H1 (cell line): Measurements from ENCODE around the gene CACNA1A. TPM values are rescaled to one million over a fixed set of nuclear protein-coding genes. Genes with fewer than 3 reads are reported as not detected.

Experiments
- CTCF ChIA-PET: fragments of 300-600 bp; sonication (Branson Sonifier 250); formaldehyde crosslinking; loops from one replicate; lab custom pipeline; 2021; ENCODE audit not compliant: partially characterized antibody; lab: Charles Lee
- POLR2A ChIA-PET: fragments of 300-600 bp; sonication (Branson Sonifier 250); formaldehyde crosslinking; loops from one replicate; lab custom pipeline; 2021; ENCODE audit warnings: inconsistent platforms; ENCODE audit not compliant: partially characterized antibody; lab: Charles Lee
- DNase-seq, 2 experiments: peaks; one replicate each; pipeline versions ENCODE4 v3.0.0 to v3.0.0-alpha.2; 2010 to 2022; ENCODE audit warnings: low spot score in 2 of 2, low read depth in 1 of 2, mixed read lengths in 1 of 2
- FAIRE-seq: peaks from 2 replicates; lab custom pipeline; 2011; peaks lifted over from hg19 to GRCh38; lab: Jason Lieb, UNC
- H2AFZ ChIP-seq: 2 replicates; pipeline ENCODE4 v1.8.1; 2012; ENCODE audit warnings: low read length, inconsistent platforms
- H2AK5ac ChIP-seq: 2 replicates; pipeline ENCODE4 v1.6.1; 2013; ENCODE audit warnings: low read depth, low read length
- H2BK120ac ChIP-seq: replicated peaks from 2 replicates; pipeline ENCODE3; 2013; ENCODE audit warnings: low read depth, low read length, inconsistent platforms
- H2BK12ac ChIP-seq: 2 replicates; pipeline ENCODE4 v1.6.1; 2013; ENCODE audit warnings: low read depth, low read length
- H2BK15ac ChIP-seq: 2 replicates; pipeline ENCODE4 v1.6.1; 2013; ENCODE audit warnings: low read length
- H2BK20ac ChIP-seq: 2 replicates; pipeline ENCODE4 v1.6.1; 2013; ENCODE audit warnings: low read length
- H2BK5ac ChIP-seq: 2 replicates; pipeline ENCODE4 v1.6.1; 2013; ENCODE audit warnings: low read depth, low read length
- H3K14ac ChIP-seq: 2 replicates; pipeline ENCODE4 v1.6.1; 2013; ENCODE audit warnings: inconsistent platforms; ENCODE audit not compliant: insufficient read length
- H3K18ac ChIP-seq: 2 replicates; pipeline ENCODE4 v1.6.1; 2013; ENCODE audit warnings: low read length; ENCODE audit errors: extremely low read depth
- H3K23ac ChIP-seq: 2 replicates; pipeline ENCODE4 v1.6.1; 2013; ENCODE audit warnings: inconsistent platforms; ENCODE audit not compliant: insufficient read length
- H3K23me2 ChIP-seq: 2 replicates; pipeline ENCODE4 v1.6.1; 2013; ENCODE audit warnings: low read depth, low read length
- H3K27ac ChIP-seq: 2 replicates; pipeline ENCODE4 v1.6.1; 2011; ENCODE audit warnings: low read depth, low read length, inconsistent platforms
- H3K27me3 ChIP-seq, 4 experiments: replicated peaks in 1 of 4; 1 replicate in 1 of 4; 2 replicates in 3 of 4; pipeline versions ENCODE4 v1.6.1 to v1.8.1; 2011 to 2013; ENCODE audit warnings: low read length in 3 of 4, mild to moderate bottlenecking in 3 of 4, inconsistent platforms in 2 of 4, mixed read lengths in 2 of 4, moderate library complexity in 1 of 4; ENCODE audit not compliant: control insufficient read depth in 3 of 4, insufficient read depth in 3 of 4; ENCODE audit errors: extremely low read depth in 1 of 4
- H3K36me3 ChIP-seq, 4 experiments: 2 replicates each; pipeline versions ENCODE4 v1.6.1 to v1.8.1; 2011 to 2013; ENCODE audit warnings: mild to moderate bottlenecking in 4 of 4, low read length in 3 of 4, moderate library complexity in 2 of 4, control low read depth in 1 of 4, inconsistent platforms in 1 of 4; ENCODE audit not compliant: insufficient read depth in 4 of 4, control insufficient read depth in 2 of 4
- H3K4ac ChIP-seq: replicated peaks from 2 replicates; pipeline ENCODE3; 2013; ENCODE audit warnings: low read length, low read depth, mixed read lengths, inconsistent platforms; ENCODE audit not compliant: insufficient read length
- H3K4me1 ChIP-seq, 4 experiments: replicated peaks in 1 of 4; 1 replicate in 1 of 4; 2 replicates in 3 of 4; pipeline versions ENCODE4 v1.6.1 to v1.8.1; 2011 to 2013; ENCODE audit warnings: low read length in 3 of 4, inconsistent platforms in 2 of 4, mixed read lengths in 1 of 4; ENCODE audit not compliant: insufficient read depth in 4 of 4, control insufficient read depth in 3 of 4
- H3K4me2 ChIP-seq, 2 experiments: 2 replicates each; pipeline versions ENCODE4 v1.6.1 to v1.8.1; 2011 to 2013; ENCODE audit warnings: low read depth in 2 of 2, low read length in 2 of 2, control low read depth in 1 of 2, inconsistent platforms in 1 of 2, mild to moderate bottlenecking in 1 of 2; ENCODE audit not compliant: insufficient read depth in 1 of 2
- H3K4me3 ChIP-seq, 4 experiments: fragments of 200-600, 300-600 bp in 1 of 4; sonication (generic), shearing (Covaris generic), sonication (Bioruptor Twin) in 1 of 4; 2 replicates each; pipeline versions ENCODE4 v1.5.1 to v1.8.1; 2011 to 2016; ENCODE audit warnings: low read length in 4 of 4, low read depth in 3 of 4, control low read depth in 2 of 4, inconsistent platforms in 2 of 4, mild to moderate bottlenecking in 2 of 4, mixed read lengths in 1 of 4, moderate library complexity in 1 of 4; ENCODE audit not compliant: insufficient read depth in 2 of 4; ENCODE audit errors: extremely low read depth in 1 of 4
- H3K56ac ChIP-seq: replicated peaks from 2 replicates; pipeline ENCODE3; 2013; ENCODE audit warnings: low read depth, mild to moderate bottlenecking, mixed read lengths, low read length, inconsistent platforms; ENCODE audit not compliant: insufficient read length
- H3K79me1 ChIP-seq: 2 replicates; pipeline ENCODE4 v1.6.1; 2013; ENCODE audit warnings: low read depth, low read length, control low read depth
- H3K79me2 ChIP-seq, 2 experiments: 2 replicates each; pipeline versions ENCODE4 v1.6.1 to v1.8.1; 2012 to 2013; ENCODE audit warnings: low read length in 2 of 2, mild to moderate bottlenecking in 2 of 2, inconsistent platforms in 1 of 2; ENCODE audit not compliant: insufficient read depth in 2 of 2, control insufficient read depth in 1 of 2
- H3K9ac ChIP-seq, 4 experiments: replicated peaks in 1 of 4; 1 replicate in 1 of 4; 2 replicates in 3 of 4; pipeline versions ENCODE4 v1.6.1 to v1.8.1; 2011 to 2013; ENCODE audit warnings: low read depth in 3 of 4, low read length in 3 of 4, control low read depth in 2 of 4, mild to moderate bottlenecking in 2 of 4, moderate library complexity in 2 of 4, inconsistent platforms in 1 of 4; ENCODE audit errors: extremely low read depth in 1 of 4
- H3K9me3 ChIP-seq, 2 experiments: 2 replicates each; pipeline versions ENCODE4 v1.6.1 to v1.8.1; 2012 to 2013; ENCODE audit warnings: mild to moderate bottlenecking in 2 of 2, moderate library complexity in 2 of 2, control low read depth in 1 of 2, inconsistent platforms in 1 of 2, low read depth in 1 of 2, low read length in 1 of 2, mixed read lengths in 1 of 2; ENCODE audit not compliant: insufficient read depth in 2 of 2
- H4K20me1 ChIP-seq, 2 experiments: replicated peaks in 1 of 2; 2 replicates each; pipeline versions ENCODE3 to v1.8.1; 2011 to 2013; ENCODE audit warnings: inconsistent platforms in 2 of 2, low read length in 2 of 2, mild to moderate bottlenecking in 1 of 2; ENCODE audit not compliant: insufficient read depth in 2 of 2, control insufficient read depth in 1 of 2
- H4K5ac ChIP-seq: 2 replicates; pipeline ENCODE4 v1.6.1; 2013; ENCODE audit warnings: low read length, low read depth, mixed read lengths, inconsistent platforms; ENCODE audit not compliant: insufficient read length
- H4K8ac ChIP-seq: 2 replicates; pipeline ENCODE4 v1.8.0; 2013; ENCODE audit warnings: mild to moderate bottlenecking, moderate library complexity, low read length, inconsistent platforms; ENCODE audit not compliant: insufficient read depth; ENCODE audit errors: extremely low read depth
- H4K91ac ChIP-seq: replicated peaks from 2 replicates; pipeline ENCODE3; 2013; ENCODE audit warnings: low read length, mixed read lengths, inconsistent platforms; ENCODE audit not compliant: insufficient read length
- BRCA1 ChIP-seq: IDR thresholded peaks from 2 replicates; pipeline ENCODE4 v1.6.1; 2012; ENCODE audit warnings: low read depth, low read length, improper control_type of control experiment
- CHD1 ChIP-seq: IDR thresholded peaks from 2 replicates; pipeline ENCODE4 v1.6.1; 2012; ENCODE audit warnings: low read depth, low read length, improper control_type of control experiment
- EGR1 ChIP-seq: IDR thresholded peaks from 2 replicates; pipeline ENCODE4 v1.6.1; 2011; ENCODE audit warnings: low read depth, low read length, borderline replicate concordance
- NANOG ChIP-seq: IDR thresholded peaks from 2 replicates; pipeline ENCODE4 v1.6.1; 2011; ENCODE audit warnings: low read length, low read depth, mild to moderate bottlenecking, inconsistent platforms; ENCODE audit not compliant: insufficient read depth, poor library complexity, severe bottlenecking
- POLR2AphosphoS5 ChIP-seq: IDR thresholded peaks from 2 replicates; pipeline ENCODE4 v1.6.1; 2011; ENCODE audit warnings: low read depth, low read length
- RBBP5 ChIP-seq: IDR thresholded peaks from 2 replicates; pipeline ENCODE4 v1.7.1; 2012; ENCODE audit warnings: low read depth, mild to moderate bottlenecking, inconsistent platforms, low read length, moderate library complexity, borderline replicate concordance
- RFX5 ChIP-seq: IDR thresholded peaks from 2 replicates; pipeline ENCODE4 v1.6.1; 2011; ENCODE audit warnings: low read depth, low read length, improper control_type of control experiment, borderline replicate concordance
- RNF2 ChIP-seq: fragments of 200-900, 300-1000 bp; sonication (generic); IDR thresholded peaks from 2 replicates; pipeline ENCODE4 v1.7.1; 2016; ENCODE audit warnings: borderline replicate concordance, low read depth, mild to moderate bottlenecking, antibody characterized with exemption, low read length; ENCODE audit not compliant: poor library complexity, severe bottlenecking; ENCODE audit errors: missing control alignments
- SP4 ChIP-seq: IDR thresholded peaks from 2 replicates; pipeline ENCODE4 v1.6.1; 2012; ENCODE audit warnings: low read length, inconsistent platforms
- WGBS, 2 experiments: shearing (Covaris generic) in 1 of 2; methylation state at CpG; one replicate each; pipeline versions ENCODE4 v1.1.6 to v1.1.7; 2013 to 2015; ENCODE audit warnings: low lambda C conversion rate in 2 of 2, mixed read lengths in 2 of 2, inconsistent platforms in 1 of 2, low coverage in 1 of 2, missing lambda C conversion rate in 1 of 2; ENCODE audit not compliant: insufficient replicate concordance in 2 of 2, insufficient coverage in 1 of 2, insufficient read length in 1 of 2; ENCODE audit errors: extremely low coverage in 1 of 2, missing lambda C conversion rate in 1 of 2; 5-methylcytosine and 5-hydroxymethylcytosine counted together
- polyA plus RNA-seq, 7 experiments: library from polyadenylated mRNA; depleted of rRNA in 3 of 7; stranded (reverse) in 5 of 7; unstranded in 2 of 7; fragments of >200 nt in 5 of 7; fragments of 200-250 nt in 2 of 7; gene quantifications; 1 replicate in 5 of 7; 2 replicates in 1 of 7; 4 replicates in 1 of 7; pipeline versions ENCODE4 v1.2.1 to v1.2.3, GENCODE V29; 2011 to 2013; ENCODE audit warnings: missing spikeins in 2 of 7, mixed read lengths in 2 of 7
- total RNA-seq: library from RNA; stranded (reverse); fragmentation: NEBNext Ultra II Directional; extraction: Animal tissue kit (Norgen Biotek cat#: 25700); gene quantifications from 2 replicates; pipeline ENCODE4 v1.2.1, GENCODE V29; 2021
- TF ChIP-seq, protein P1 (sequence below): IDR thresholded peaks from 2 replicates; pipeline ENCODE4 v1.6.1; 2011; ENCODE audit warnings: low read depth, mild to moderate bottlenecking, low read length; ENCODE audit not compliant: insufficient read depth
- TF ChIP-seq, protein P2 (sequence below): IDR thresholded peaks from 2 replicates; pipeline ENCODE4 v1.6.1; 2012; ENCODE audit warnings: low read length, inconsistent platforms

Gene CACNA1A
- total and polyA plus RNA-seq, 2 of the 8 experiments (the other 6 are each of a cell fraction or from before 2014, with no cell fraction given), result 10.7 to 25.3 TPM

DNA sequence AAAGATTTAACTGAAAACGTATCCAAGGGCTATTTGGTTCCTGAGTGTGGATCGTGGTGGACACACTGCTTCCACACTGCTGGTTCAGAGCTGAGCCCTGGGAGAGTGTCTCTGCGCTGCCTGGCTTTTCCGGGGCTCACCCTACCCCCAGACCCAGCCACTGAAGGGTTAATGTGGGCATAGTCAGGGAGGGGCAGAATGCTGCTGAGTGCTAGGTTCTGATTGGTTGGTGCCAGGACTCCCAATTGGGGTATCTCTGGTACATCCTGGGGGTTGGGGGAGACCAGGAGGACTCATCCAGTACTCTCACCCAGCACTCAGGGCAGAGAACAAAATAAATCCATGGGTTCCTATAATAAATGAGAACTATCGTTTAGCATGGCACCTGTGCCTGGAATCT is 142.3 kb downstream of the CACNA1A start:
- POLR2A ChIA-PET, result no interaction called here
- no peak overlapping the region for H3K18ac ChIP-seq
- no peak for TF ChIP-seq BRCA1
- no peak for TF ChIP-seq RFX5
- TF ChIP-seq RBBP5, result no peak
- TF ChIP-seq SP4, result no peak
- TF ChIP-seq EGR1, result no peak
- no peak for TF ChIP-seq CHD1
- TF ChIP-seq, protein P1, sequence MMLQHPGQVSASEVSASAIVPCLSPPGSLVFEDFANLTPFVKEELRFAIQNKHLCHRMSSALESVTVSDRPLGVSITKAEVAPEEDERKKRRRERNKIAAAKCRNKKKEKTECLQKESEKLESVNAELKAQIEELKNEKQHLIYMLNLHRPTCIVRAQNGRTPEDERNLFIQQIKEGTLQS, result no peak
- TF ChIP-seq POLR2AphosphoS5, result no peak
- no peak for TF ChIP-seq RNF2
- no peak for TF ChIP-seq NANOG
- TF ChIP-seq, protein P2, sequence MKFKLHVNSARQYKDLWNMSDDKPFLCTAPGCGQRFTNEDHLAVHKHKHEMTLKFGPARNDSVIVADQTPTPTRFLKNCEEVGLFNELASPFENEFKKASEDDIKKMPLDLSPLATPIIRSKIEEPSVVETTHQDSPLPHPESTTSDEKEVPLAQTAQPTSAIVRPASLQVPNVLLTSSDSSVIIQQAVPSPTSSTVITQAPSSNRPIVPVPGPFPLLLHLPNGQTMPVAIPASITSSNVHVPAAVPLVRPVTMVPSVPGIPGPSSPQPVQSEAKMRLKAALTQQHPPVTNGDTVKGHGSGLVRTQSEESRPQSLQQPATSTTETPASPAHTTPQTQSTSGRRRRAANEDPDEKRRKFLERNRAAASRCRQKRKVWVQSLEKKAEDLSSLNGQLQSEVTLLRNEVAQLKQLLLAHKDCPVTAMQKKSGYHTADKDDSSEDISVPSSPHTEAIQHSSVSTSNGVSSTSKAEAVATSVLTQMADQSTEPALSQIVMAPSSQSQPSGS, result no peak

More for the DNA sequence above, 142.3 kb downstream of the CACNA1A start:
- H4K20me1 ChIP-seq, result no peaks in the 10 kb centered on the region
- no peak overlapping the region for H4K91ac ChIP-seq
- H3K4ac ChIP-seq, result no peak overlapping the region
- no peak overlapping the region for H2BK5ac ChIP-seq
- no peak overlapping the region for H2BK15ac ChIP-seq
- no peaks in the 10 kb centered on the region for H3K27me3 ChIP-seq
- no peaks in the 10 kb centered on the region for H3K23me2 ChIP-seq
- H4K8ac ChIP-seq, result no peak overlapping the region
- peaks cover 0 to 7% (median 2%) of the 10 kb centered on the region in 4 experiments; a peak in 3 of 7 replicates for H3K4me1 ChIP-seq
- no peak overlapping the region for H2BK12ac ChIP-seq
- H3K79me2 ChIP-seq, result no peaks in the 10 kb centered on the region
- no peak overlapping the region for H3K56ac ChIP-seq
- no peak overlapping the region for H4K5ac ChIP-seq
- H3K14ac ChIP-seq, result no peak overlapping the region
- H2BK120ac ChIP-seq, result no peak overlapping the region
- H3K27ac ChIP-seq, result no peak overlapping the region
- H3K4me2 ChIP-seq, result no peak overlapping the region
- WGBS, 2 experiments, result 83% methylated on average over 5 of the region's 5 CpGs; no CpG with 5 or more reads in 1 of the 2 experiments
- H3K9me3 ChIP-seq, result peaks cover 0 to 3% of the 10 kb centered on the region in 2 experiments; a peak in 1 of 4 replicates
- no peak overlapping the region for H2AFZ ChIP-seq
- H2BK20ac ChIP-seq, result no peak overlapping the region
- no peaks in the 10 kb centered on the region for H3K36me3 ChIP-seq
- no peak for FAIRE-seq
- H3K79me1 ChIP-seq, result no peaks in the 10 kb centered on the region
- H3K23ac ChIP-seq, result no peak overlapping the region
- no peak overlapping the region for H2AK5ac ChIP-seq
- DNase-seq, result no peak
- CTCF ChIA-PET, result interaction anchor here (1.1 to 2.0 kb wide), 3 partner anchors 13 to 67 kb away, joined by 4 to 5 read pairs (median 5); no protein-coding TSS in a partner anchor
- no peak overlapping the region for H3K9ac ChIP-seq
- no peak overlapping the region for H3K4me3 ChIP-seq
